Measurements from ENCODE around the gene GRM7.

GRM7 gene

GRCh38 chr3:7209098-7209497, 348.2 kb downstream of the GRM7 start:
- no peak for TF ChIP-seq CTCF (IDR thresholded peaks at IDR 0.05; ENCODE audit: low read depth, low read length)
- H3K4me3 ChIP-seq (ENCODE audit: low read depth, low read length) = no peak overlapping the region
- DNase-seq = no peak
- no peak overlapping the region for H3K27ac ChIP-seq
- H3K36me3 ChIP-seq = no peaks in the 10 kb centered on the region
- no peaks in the 10 kb centered on the region for H3K27me3 ChIP-seq (ENCODE audit: insufficient read depth, low read depth, severe bottlenecking)
- no peaks in the 10 kb centered on the region for H3K9me3 ChIP-seq (ENCODE audit: severe bottlenecking)

GRCh38 chr3:7211740-7212139, 350.8 kb downstream of the GRM7 start:
- TF ChIP-seq CTCF (IDR thresholded peaks at IDR 0.05; ENCODE audit: low read depth, low read length) = no peak
- H3K27ac ChIP-seq = no peak overlapping the region
- H3K27me3 ChIP-seq (ENCODE audit: insufficient read depth, low read depth, severe bottlenecking) = no peaks in the 10 kb centered on the region
- no peak overlapping the region for H3K4me3 ChIP-seq (ENCODE audit: low read depth, low read length)
- no peaks in the 10 kb centered on the region for H3K9me3 ChIP-seq (ENCODE audit: severe bottlenecking)
- no peaks in the 10 kb centered on the region for H3K36me3 ChIP-seq
- DNase-seq = no peak

- H3K27ac ChIP-seq = no peak overlapping the region
Measured at GRCh38 chr3:7215706-7216105, 354.8 kb downstream of the GRM7 start.

GRCh38 chr3:7226393-7226792, 365.5 kb downstream of the GRM7 start:
- Histone ChIP-seq H3K9me3 (ENCODE audit: severe bottlenecking) (no peaks in the 10 kb centered on the region), H3K4me3 (ENCODE audit: low read depth, low read length) (no peak overlapping the region), H3K27ac (no peak overlapping the region), H3K27me3 (ENCODE audit: insufficient read depth, low read depth, severe bottlenecking) (no peaks in the 10 kb centered on the region), H3K36me3 (no peaks in the 10 kb centered on the region)
- no peak for TF ChIP-seq CTCF (IDR thresholded peaks at IDR 0.05; ENCODE audit: low read depth, low read length)
- no peak for DNase-seq

More at GRCh38 chr3:7215706-7216105, 354.8 kb downstream of the GRM7 start:
- no peak overlapping the region for H3K4me3 ChIP-seq (ENCODE audit: low read depth, low read length)
- no peaks in the 10 kb centered on the region for H3K9me3 ChIP-seq (ENCODE audit: severe bottlenecking)
- no peak for TF ChIP-seq CTCF (IDR thresholded peaks at IDR 0.05; ENCODE audit: low read depth, low read length)
- DNase-seq = no peak
- H3K36me3 ChIP-seq = no peaks in the 10 kb centered on the region
- H3K27me3 ChIP-seq (ENCODE audit: insufficient read depth, low read depth, severe bottlenecking) = no peaks in the 10 kb centered on the region

- no peak for TF ChIP-seq CTCF (IDR thresholded peaks at IDR 0.05; ENCODE audit: low read depth, low read length)
- Histone ChIP-seq H3K36me3 (no peaks in the 10 kb centered on the region), H3K9me3 (ENCODE audit: severe bottlenecking) (no peaks in the 10 kb centered on the region), H3K27ac (no peak overlapping the region), H3K4me3 (ENCODE audit: low read depth, low read length) (no peak overlapping the region), H3K27me3 (ENCODE audit: insufficient read depth, low read depth, severe bottlenecking) (no peaks in the 10 kb centered on the region)
- DNase-seq = no peak
Measured at GRCh38 chr3:7238565-7239295, 377.8 kb downstream of the GRM7 start.
